Epithelial cell of proximal tubule (primary cell): Measurements from ENCODE around the gene TEAD1. TPM values are rescaled to one million over a fixed set of nuclear protein-coding genes. Genes with fewer than 3 reads are reported as not detected.
A peak's percentile ranks its signal among the peaks of the same experiment; 100 is the strongest.

Experiments used
- DNase-seq: peaks from one replicate; pipeline ENCODE4 v3.0.0-alpha.2; 2011; ENCODE audit warnings: low read depth
- H3K4me3 ChIP-seq: 2 replicates; pipeline ENCODE4 v1.5.1; 2011; ENCODE audit warnings: low read depth, mild to moderate bottlenecking, low read length
- total RNA-seq: library from RNA; depleted of rRNA; stranded (reverse); fragments of >200 nt; gene quantifications from 2 replicates; pipeline ENCODE4 v1.2.3, GENCODE V29; 2015
- TF ChIP-seq, protein P1 (sequence below): conservative IDR thresholded peaks from 2 replicates; pipeline ENCODE4 v1.5.1; 2012; ENCODE audit warnings: low read depth, mild to moderate bottlenecking, low read length

Gene TEAD1
- total RNA-seq, 1 donor from 2014 or later = 61.9 TPM

DNA sequence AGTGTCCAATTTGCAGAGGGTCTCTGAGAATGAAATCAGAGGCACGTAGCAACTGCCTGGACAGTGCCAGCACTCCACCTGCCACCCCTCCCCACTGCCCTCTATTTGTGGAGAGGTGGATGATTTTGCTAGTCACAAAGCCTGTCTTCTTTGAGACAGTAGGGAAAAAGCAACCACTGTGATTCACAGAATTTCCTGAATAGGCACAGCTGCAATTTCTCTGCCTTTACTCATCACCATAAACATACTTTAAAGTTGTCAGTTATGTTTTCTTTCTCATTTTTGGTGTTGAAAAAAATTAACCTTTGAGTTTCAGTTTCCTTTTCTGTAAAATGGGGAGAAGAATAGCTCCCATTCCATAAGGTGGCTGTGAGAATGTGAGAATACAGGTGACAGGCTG lies 134.3 kb downstream of the TEAD1 start:
- no peak overlapping the region for H3K4me3 ChIP-seq
- DNase-seq = no peak
- TF ChIP-seq, protein P1, sequence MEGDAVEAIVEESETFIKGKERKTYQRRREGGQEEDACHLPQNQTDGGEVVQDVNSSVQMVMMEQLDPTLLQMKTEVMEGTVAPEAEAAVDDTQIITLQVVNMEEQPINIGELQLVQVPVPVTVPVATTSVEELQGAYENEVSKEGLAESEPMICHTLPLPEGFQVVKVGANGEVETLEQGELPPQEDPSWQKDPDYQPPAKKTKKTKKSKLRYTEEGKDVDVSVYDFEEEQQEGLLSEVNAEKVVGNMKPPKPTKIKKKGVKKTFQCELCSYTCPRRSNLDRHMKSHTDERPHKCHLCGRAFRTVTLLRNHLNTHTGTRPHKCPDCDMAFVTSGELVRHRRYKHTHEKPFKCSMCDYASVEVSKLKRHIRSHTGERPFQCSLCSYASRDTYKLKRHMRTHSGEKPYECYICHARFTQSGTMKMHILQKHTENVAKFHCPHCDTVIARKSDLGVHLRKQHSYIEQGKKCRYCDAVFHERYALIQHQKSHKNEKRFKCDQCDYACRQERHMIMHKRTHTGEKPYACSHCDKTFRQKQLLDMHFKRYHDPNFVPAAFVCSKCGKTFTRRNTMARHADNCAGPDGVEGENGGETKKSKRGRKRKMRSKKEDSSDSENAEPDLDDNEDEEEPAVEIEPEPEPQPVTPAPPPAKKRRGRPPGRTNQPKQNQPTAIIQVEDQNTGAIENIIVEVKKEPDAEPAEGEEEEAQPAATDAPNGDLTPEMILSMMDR = no peak

DNA sequence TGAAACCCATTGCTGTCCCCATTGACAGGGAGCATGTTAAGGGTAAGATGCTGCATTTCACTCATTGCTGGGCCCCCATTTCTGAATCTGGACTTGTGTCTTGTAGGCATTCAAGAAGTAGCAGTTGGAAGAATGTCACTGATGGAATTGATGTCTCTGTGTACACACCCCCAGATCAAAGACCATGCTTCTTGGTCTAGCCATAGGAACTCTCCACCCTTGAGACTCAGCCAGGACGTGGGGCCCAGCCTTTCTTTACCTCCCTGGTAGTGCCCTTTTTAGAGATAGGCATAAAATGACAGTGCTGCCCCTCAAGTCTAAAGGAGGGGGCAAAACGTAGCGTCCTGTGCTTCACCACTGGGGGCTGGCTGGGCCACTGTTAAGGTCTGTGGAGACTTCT lies 135.1 kb downstream of the TEAD1 start:
- no peak for DNase-seq
- TF ChIP-seq, protein P1 = no peak
- no peak overlapping the region for H3K4me3 ChIP-seq

DNA sequence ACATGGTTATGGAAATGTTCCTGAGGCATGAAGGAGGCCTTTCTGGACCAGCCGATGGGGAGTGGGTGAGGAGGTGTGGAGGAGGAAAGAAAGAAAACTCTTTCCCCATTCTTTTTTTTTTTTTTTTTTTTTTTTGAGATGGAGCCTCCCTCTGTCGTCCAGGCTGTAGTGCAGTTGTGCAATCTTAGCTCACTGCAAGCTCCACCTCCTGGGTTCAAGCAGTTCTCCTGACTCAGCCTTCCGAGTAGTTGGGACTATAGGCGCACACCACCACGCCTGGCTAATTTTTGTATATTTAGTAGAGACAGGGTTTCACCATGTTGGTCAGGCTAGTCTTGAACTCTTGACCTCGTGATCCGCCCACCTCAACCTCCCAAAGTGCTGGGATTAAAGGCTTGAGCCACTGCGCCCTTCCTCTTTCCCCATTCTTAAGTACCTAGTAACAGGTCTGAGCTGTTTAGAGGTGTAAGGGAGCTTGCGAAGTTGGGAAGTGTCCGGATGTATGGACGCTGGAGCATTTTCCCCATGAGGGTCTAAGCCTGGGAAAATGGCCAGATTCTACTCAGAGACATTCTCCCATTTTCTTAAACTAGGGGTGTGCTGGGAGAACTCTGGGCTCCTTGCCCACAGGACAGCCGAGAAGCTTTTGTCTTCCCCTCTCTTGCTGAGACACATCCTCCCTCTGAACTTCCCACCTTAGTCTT lies 135.8 kb downstream of the TEAD1 start:
- no peak for DNase-seq
- TF ChIP-seq, protein P1 = peak; percentile 16
- H3K4me3 ChIP-seq = no peak overlapping the region

DNA sequence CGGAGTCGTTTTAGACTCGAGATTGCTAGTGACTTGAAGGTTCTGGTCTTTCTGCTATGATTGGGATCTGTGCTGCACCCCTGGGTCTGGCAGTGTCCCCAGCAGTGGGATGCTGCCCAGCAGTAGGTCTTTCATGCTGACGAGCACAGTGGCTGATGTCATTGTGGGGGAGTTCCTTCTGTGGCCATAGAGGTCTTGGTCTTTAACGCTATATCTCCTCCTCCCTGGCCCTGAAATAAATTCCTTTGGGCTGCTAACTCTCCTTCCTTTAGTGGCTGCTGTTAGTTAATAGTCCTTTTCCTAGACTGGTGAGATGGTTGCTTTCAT lies 136.3 kb downstream of the TEAD1 start:
- TF ChIP-seq, protein P1 = no peak
- H3K4me3 ChIP-seq = no peak overlapping the region
- no peak for DNase-seq

DNA sequence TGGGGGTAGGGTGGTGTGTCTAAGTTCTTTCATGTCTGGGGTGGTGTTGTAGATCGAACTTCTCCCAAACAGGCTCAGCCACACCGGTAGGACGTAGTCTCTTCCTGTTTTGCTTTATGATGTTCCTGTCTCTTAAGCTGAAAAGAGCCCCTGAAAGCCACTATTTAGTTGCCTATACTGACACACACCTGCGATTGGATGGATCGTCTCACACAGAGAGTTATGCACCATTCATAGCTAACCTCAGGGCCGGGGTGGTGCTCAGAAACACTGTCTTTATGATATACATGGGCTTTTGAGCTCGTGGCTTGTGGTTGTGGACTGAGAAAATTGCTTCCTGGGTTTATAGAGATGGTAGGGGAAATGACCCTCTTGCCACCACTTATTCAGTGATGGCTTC lies 137.6 kb downstream of the TEAD1 start:
- no peak for DNase-seq
- H3K4me3 ChIP-seq = no peak overlapping the region
- TF ChIP-seq, protein P1 = no peak

DNA sequence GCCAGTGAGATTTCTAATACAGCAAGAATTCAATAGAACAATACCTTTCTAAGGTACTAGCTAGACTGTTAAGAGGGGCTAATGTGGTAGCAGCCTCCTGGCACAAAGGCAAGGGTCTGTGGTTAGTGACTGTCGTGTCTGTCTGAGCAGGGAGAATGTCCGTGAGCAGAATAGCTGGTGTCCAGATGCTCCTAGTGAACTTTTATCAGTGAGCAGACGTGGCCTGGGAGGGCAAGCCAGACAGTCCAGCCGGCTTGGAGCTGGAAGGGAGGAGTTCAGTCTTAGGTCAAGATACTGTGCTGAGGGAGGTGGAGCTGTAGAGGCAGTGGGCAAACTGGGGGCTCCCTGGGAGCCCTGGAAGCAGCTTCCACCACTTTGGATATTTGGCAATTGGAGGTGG lies 138.6 kb downstream of the TEAD1 start:
- TF ChIP-seq, protein P1 = no peak
- no peak overlapping the region for H3K4me3 ChIP-seq
- no peak for DNase-seq
